SK-N-SH treated with all-trans-retinoic acid at 6 μM for 48 hours (cell line): ENCODE data around the gene BABAM2.
A peak's percentile ranks its signal among the peaks of the same experiment; 100 is the strongest.

Experiments used
- ATAC-seq: fragments of 200-7000 bp; cut with Tn5 transposase; 3 replicates; pipeline ENCODE4 v1.9.1; 2020; ENCODE audit warnings: mild to moderate bottlenecking, moderate library complexity
- ARNTL ChIP-seq: fragments of 450-650 bp; formaldehyde crosslinking; IDR thresholded peaks from 2 replicates; pipeline ENCODE4 v1.5.0; 2020; ENCODE audit warnings: low read depth, mild to moderate bottlenecking, moderate library complexity, borderline replicate concordance
- BACH2 ChIP-seq: fragments of 250-450 bp; sonication (Bioruptor Pico); IDR thresholded peaks from 2 replicates; pipeline ENCODE4 v1.9.0; 2021; ENCODE audit warnings: mild to moderate bottlenecking, borderline replicate concordance
- CREB5 ChIP-seq: fragments of 250-450 bp; sonication (Bioruptor Pico); IDR thresholded peaks from 2 replicates; pipeline ENCODE4 v1.5.1; 2020; ENCODE audit warnings: low read depth, mild to moderate bottlenecking, moderate library complexity
- CSDC2 ChIP-seq: fragments of 250-450 bp; sonication (Bioruptor Pico); IDR thresholded peaks from 2 replicates; pipeline ENCODE4 v1.5.0; 2020; ENCODE audit warnings: mild to moderate bottlenecking, moderate library complexity
- CSRNP3 ChIP-seq: fragments of 250-450 bp; sonication (Bioruptor Pico); IDR thresholded peaks from 2 replicates; pipeline ENCODE4 v1.5.1; 2021; ENCODE audit warnings: mild to moderate bottlenecking, moderate library complexity
- GLIS3 ChIP-seq: fragments of 250-450 bp; sonication (Bioruptor Pico); IDR thresholded peaks from 2 replicates; pipeline ENCODE4 v1.5.0; 2020; ENCODE audit warnings: mild to moderate bottlenecking, moderate library complexity
- ISL1 ChIP-seq: fragments of 250-450 bp; sonication (Bioruptor Pico); IDR thresholded peaks from 2 replicates; pipeline ENCODE4 v2.1.2; 2022; ENCODE audit warnings: mild to moderate bottlenecking, moderate library complexity
- OSR1 ChIP-seq: fragments of 250-450 bp; sonication (Bioruptor Pico); IDR thresholded peaks from 2 replicates; pipeline ENCODE4 v1.8.0; 2022; ENCODE audit warnings: moderate library complexity, mild to moderate bottlenecking, inconsistent platforms
- PATZ1 ChIP-seq: fragments of 250-450 bp; sonication (Bioruptor Pico); IDR thresholded peaks from 2 replicates; pipeline ENCODE4 v1.8.0; 2020; ENCODE audit warnings: mild to moderate bottlenecking, moderate library complexity, borderline replicate concordance
- PPARA ChIP-seq: fragments of 250-450 bp; sonication (Bioruptor Pico); IDR thresholded peaks from 2 replicates; pipeline ENCODE4 v1.5.0; 2020; ENCODE audit warnings: mild to moderate bottlenecking, borderline replicate concordance
- RARB ChIP-seq: fragments of 250-450 bp; sonication (Bioruptor Pico); IDR thresholded peaks from 2 replicates; pipeline ENCODE4 v1.8.0; 2021; ENCODE audit warnings: mild to moderate bottlenecking, moderate library complexity
- TCF4 ChIP-seq: fragments of 250-450 bp; sonication (Bioruptor Pico); IDR thresholded peaks from 2 replicates; pipeline ENCODE4 v1.8.0; 2021; ENCODE audit warnings: mild to moderate bottlenecking, moderate library complexity, borderline replicate concordance
- TOX ChIP-seq: fragments of 250-450 bp; sonication (Bioruptor Pico); IDR thresholded peaks from 2 replicates; pipeline ENCODE4 v1.8.0; 2021; ENCODE audit warnings: mild to moderate bottlenecking, moderate library complexity, borderline replicate concordance
- TSHZ2 ChIP-seq: fragments of 250-450 bp; sonication (Bioruptor Pico); IDR thresholded peaks from 2 replicates; pipeline ENCODE4 v1.5.0; 2020; ENCODE audit warnings: mild to moderate bottlenecking, moderate library complexity
- ZC3H10 ChIP-seq: fragments of 250-450 bp; sonication (Bioruptor Pico); IDR thresholded peaks from 2 replicates; pipeline ENCODE4 v1.5.1; 2021; ENCODE audit warnings: mild to moderate bottlenecking, moderate library complexity
- ZFP3 ChIP-seq: fragments of 250-450 bp; sonication (Bioruptor Pico); IDR thresholded peaks from 2 replicates; pipeline ENCODE4 v1.5.0; 2020; ENCODE audit warnings: mild to moderate bottlenecking, moderate library complexity
- ZFP30 ChIP-seq: fragments of 450-650 bp; formaldehyde crosslinking; IDR thresholded peaks from 2 replicates; pipeline ENCODE4 v1.5.0; 2022; ENCODE audit warnings: mild to moderate bottlenecking, moderate library complexity
- ZNF565 ChIP-seq: fragments of 450-650 bp; formaldehyde crosslinking; conservative IDR thresholded peaks from 2 replicates; pipeline ENCODE4 v1.5.0; 2020; ENCODE audit warnings: low read depth, mild to moderate bottlenecking, moderate library complexity
- ZNF70 ChIP-seq: fragments of 450-650 bp; formaldehyde crosslinking; IDR thresholded peaks from 2 replicates; pipeline ENCODE4 v1.5.0; 2020; ENCODE audit warnings: mild to moderate bottlenecking, moderate library complexity
- ZNF8 ChIP-seq: fragments of 450-650 bp; formaldehyde crosslinking; IDR thresholded peaks from 2 replicates; pipeline ENCODE4 v1.5.0; 2020; ENCODE audit warnings: mild to moderate bottlenecking, moderate library complexity

Gene BABAM2

GRCh38 chr2:28082131-28082530 is 191.6 kb downstream of the BABAM2 start:
- no peak for TF ChIP-seq PPARA (CRISPR knock-in tag)
- no peak for TF ChIP-seq CSDC2 (CRISPR knock-in tag)
- no peak for TF ChIP-seq ZNF565 (CRISPR knock-in tag)
- TF ChIP-seq ISL1: peak; percentile 40; the same call in 1 of the 2 replicates
- no peak for TF ChIP-seq RARB (CRISPR knock-in tag)
- no peak for TF ChIP-seq ZC3H10 (CRISPR knock-in tag)
- no peak for TF ChIP-seq ARNTL (CRISPR knock-in tag)
- TF ChIP-seq PATZ1 (CRISPR knock-in tag): peak; percentile 55; the same call in 1 of the 2 replicates

GRCh38 chr2:28083476-28083875 is 192.9 kb downstream of the BABAM2 start:
- ATAC-seq: no peak
- TF ChIP-seq ZNF565 (CRISPR knock-in tag) (no peak), ZFP30 (no peak), ISL1 (no peak), ZNF8 (CRISPR knock-in tag) (no peak), TCF4 (CRISPR knock-in tag) (no peak), CSRNP3 (CRISPR knock-in tag) (no peak), TOX (no peak), CSDC2 (CRISPR knock-in tag) (no peak), ARNTL (CRISPR knock-in tag) (no peak), CREB5 (no peak), ZC3H10 (CRISPR knock-in tag) (no peak), PATZ1 (CRISPR knock-in tag) (no peak), ZNF70 (no peak), GLIS3 (CRISPR knock-in tag) (no peak), TSHZ2 (CRISPR knock-in tag) (no peak), PPARA (CRISPR knock-in tag) (no peak), BACH2 (CRISPR knock-in tag) (no peak), OSR1 (no peak), ZFP3 (no peak)
- TF ChIP-seq, all 23 proteins: peak for 0

More at GRCh38 chr2:28082131-28082530, 191.6 kb downstream of the BABAM2 start:
- ATAC-seq: peak; percentile 78

GRCh38 chr2:28084564-28084963 is 194.0 kb downstream of the BABAM2 start:
- TF ChIP-seq ZNF70: no peak
- TF ChIP-seq, all 23 proteins: peak for 0
- no peak for ATAC-seq

GRCh38 chr2:28085201-28085600 is 194.7 kb downstream of the BABAM2 start:
- TF ChIP-seq ZNF70: no peak
- no peak for ATAC-seq
